A673 (cell line): ENCODE data around the gene EPAS1. TPM values are rescaled to one million over a fixed set of nuclear protein-coding genes. Genes with fewer than 3 reads are reported as not detected.

Experiments used
- BruUV-seq: library from RNA; stranded (reverse); fragments of 400-500 nt; replicated peaks from 2 replicates; lab custom pipeline; 2021; lab: Mats Ljungman, UMichigan
- CTCF ChIA-PET: fragments of 300-600 bp; sonication (Branson Sonifier 250); formaldehyde crosslinking; loops from one replicate; lab custom pipeline; 2022; ENCODE audit warnings: antibody characterized with exemption; lab: Charles Lee
- POLR2A ChIA-PET: fragments of 300-600 bp; sonication (Branson Sonifier 250); formaldehyde crosslinking; loops from one replicate; lab custom pipeline; 2022; ENCODE audit warnings: antibody characterized with exemption; ENCODE audit not compliant: low non-redundant PET; lab: Charles Lee
- DNase-seq: peaks from one replicate; pipeline ENCODE4 v3.0.0-alpha.2; 2015; ENCODE audit warnings: low spot score
- H3K27ac ChIP-seq: fragments of 200-600 bp; sonication (generic); 2 replicates; pipeline ENCODE4 v1.5.1; 2016; ENCODE audit warnings: mixed run types, low read depth, mild to moderate bottlenecking, mixed read lengths, antibody characterized with exemption, low read length; ENCODE audit not compliant: poor library complexity, severe bottlenecking
- H3K27me3 ChIP-seq: fragments of 200-600 bp; sonication (generic); replicated peaks from 2 replicates; pipeline ENCODE4 v1.6.1; 2017; ENCODE audit warnings: mixed run types, low read depth, mild to moderate bottlenecking, mixed read lengths, antibody characterized with exemption, low read length; ENCODE audit not compliant: insufficient read depth, poor library complexity
- H3K36me3 ChIP-seq: fragments of 200-600 bp; sonication (generic); 2 replicates; pipeline ENCODE4 v1.6.1; 2016; ENCODE audit warnings: mixed run types, mild to moderate bottlenecking, mixed read lengths, antibody characterized with exemption, low read length; ENCODE audit not compliant: insufficient read depth, poor library complexity, severe bottlenecking
- H3K4me1 ChIP-seq: fragments of 200-600 bp; sonication (generic); 2 replicates; pipeline ENCODE4 v1.6.1; 2017; ENCODE audit warnings: mixed run types, mild to moderate bottlenecking, mixed read lengths, antibody characterized with exemption, low read length; ENCODE audit not compliant: insufficient read depth, poor library complexity, severe bottlenecking
- H3K4me3 ChIP-seq: fragments of 200-600 bp; sonication (generic); 2 replicates; pipeline ENCODE4 v1.5.1; 2016; ENCODE audit warnings: low read depth, mixed run types, mild to moderate bottlenecking, mixed read lengths, low read length; ENCODE audit not compliant: poor library complexity, severe bottlenecking
- H3K9me3 ChIP-seq: fragments of 200-600 bp; sonication (generic); 2 replicates; pipeline ENCODE4 v1.6.1; 2016; ENCODE audit warnings: mixed run types, low read depth, mild to moderate bottlenecking, mixed read lengths, antibody characterized with exemption, low read length; ENCODE audit not compliant: poor library complexity, severe bottlenecking
- CTCF ChIP-seq: fragments of 300-800, 200-600 bp; sonication (generic); conservative IDR thresholded peaks from 2 replicates; pipeline ENCODE4 v1.5.1; 2017; ENCODE audit warnings: low read depth, mild to moderate bottlenecking, antibody characterized with exemption, low read length, moderate library complexity, mixed read lengths
- EZH2 ChIP-seq: fragments of 200-600 bp; sonication (generic); IDR thresholded peaks from 2 replicates; pipeline ENCODE4 v1.6.1; 2017; ENCODE audit warnings: borderline replicate concordance, low read depth, mild to moderate bottlenecking, mixed read lengths, antibody characterized with exemption, low read length; ENCODE audit not compliant: poor library complexity, severe bottlenecking
- intact Hi-C: fragments of 100-400 bp; cut with micrococcal nuclease; formaldehyde crosslinking; loops from one replicate; pipeline ENCODE4 v1.10.0; 2022; ENCODE audit not compliant: unreplicated experiment
- total RNA-seq: library from RNA; stranded (reverse); gene quantifications from 2 replicates; pipeline ENCODE4 v1.2.3, GENCODE V29; 2021

EPAS1 gene
- total RNA-seq, 1 experiment from 2014 or later, result 0.41 TPM

- no peak for DNase-seq
- BruUV-seq, result no TSS peak
- Histone ChIP-seq H3K27ac (no peak overlapping the region), H3K4me3 (no peak overlapping the region), H3K9me3 (no peaks in the 10 kb centered on the region), H3K4me1 (no peaks in the 10 kb centered on the region), H3K36me3 (no peaks in the 10 kb centered on the region), H3K27me3 (no peaks in the 10 kb centered on the region)
- no peak for TF ChIP-seq EZH2
- no peak for TF ChIP-seq CTCF
- POLR2A ChIA-PET, result no interaction called here
- intact Hi-C loops, result no loop called here
- CTCF ChIA-PET, result no interaction called here
Observed at GRCh38 chr2:46390901-46391395, 93.7 kb downstream of the EPAS1 start.

- H3K27ac ChIP-seq, result no peak overlapping the region
- CTCF ChIA-PET, result no interaction called here
- H3K4me3 ChIP-seq, result no peak overlapping the region
- POLR2A ChIA-PET, result no interaction called here
- peaks cover 3% of the 10 kb centered on the region for H3K27me3 ChIP-seq
- no peak for TF ChIP-seq CTCF
- no peak for TF ChIP-seq EZH2
- H3K4me1 ChIP-seq, result no peaks in the 10 kb centered on the region
- intact Hi-C loops, result no loop called here
- DNase-seq, result no peak
- no TSS peak for BruUV-seq
- H3K36me3 ChIP-seq, result no peaks in the 10 kb centered on the region
- no peaks in the 10 kb centered on the region for H3K9me3 ChIP-seq
Observed at GRCh38 chr2:46392561-46393346, 95.5 kb downstream of the EPAS1 start.

- H3K27me3 ChIP-seq, result peaks cover 10% of the 10 kb centered on the region
- BruUV-seq, result no TSS peak
- ChIA-PET CTCF (no interaction called here), POLR2A (no interaction called here)
- no peak for TF ChIP-seq CTCF
- TF ChIP-seq EZH2, result no peak
- no peaks in the 10 kb centered on the region for H3K4me1 ChIP-seq
- no peak overlapping the region for H3K4me3 ChIP-seq
- no peaks in the 10 kb centered on the region for H3K36me3 ChIP-seq
- no peak for DNase-seq
- no peak overlapping the region for H3K27ac ChIP-seq
- H3K9me3 ChIP-seq, result no peaks in the 10 kb centered on the region
- intact Hi-C loops, result no loop called here
Observed at GRCh38 chr2:46393347-46393820, 96.2 kb downstream of the EPAS1 start.
